Measurements from ENCODE around the gene ITPK1.

DNA sequence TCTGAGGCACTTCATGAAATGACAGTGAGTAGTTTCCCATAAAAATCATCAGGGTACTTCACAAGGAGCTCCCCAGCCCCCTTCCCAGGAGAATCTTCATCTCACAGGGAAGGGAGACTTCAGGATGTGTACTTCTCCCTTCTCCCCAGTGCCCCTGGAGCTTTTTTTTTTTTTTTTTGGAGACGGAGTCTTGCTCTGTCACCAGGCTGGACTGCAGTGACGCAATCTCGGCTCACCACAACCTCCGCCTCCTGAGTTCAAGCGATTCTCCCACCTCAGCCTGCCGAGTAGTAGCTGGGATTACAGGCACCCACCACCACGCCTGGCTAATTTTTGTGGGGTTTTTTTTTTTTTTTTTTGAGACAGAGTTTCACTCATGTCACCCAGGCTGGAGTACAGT is 10.4 kb downstream of the ITPK1 start:
- TF ChIP-seq RARB (CRISPR knock-in tag; IDR thresholded peaks at IDR 0.05) (no peak), ZNF565 (CRISPR knock-in tag; conservative IDR thresholded peaks at IDR 0.05; ENCODE audit: low read depth) (no peak), ESRRG (CRISPR knock-in tag; IDR thresholded peaks at IDR 0.05) (no peak), ZFP3 (CRISPR knock-in tag; IDR thresholded peaks at IDR 0.05) (no peak)
- TF ChIP-seq, protein P1, sequence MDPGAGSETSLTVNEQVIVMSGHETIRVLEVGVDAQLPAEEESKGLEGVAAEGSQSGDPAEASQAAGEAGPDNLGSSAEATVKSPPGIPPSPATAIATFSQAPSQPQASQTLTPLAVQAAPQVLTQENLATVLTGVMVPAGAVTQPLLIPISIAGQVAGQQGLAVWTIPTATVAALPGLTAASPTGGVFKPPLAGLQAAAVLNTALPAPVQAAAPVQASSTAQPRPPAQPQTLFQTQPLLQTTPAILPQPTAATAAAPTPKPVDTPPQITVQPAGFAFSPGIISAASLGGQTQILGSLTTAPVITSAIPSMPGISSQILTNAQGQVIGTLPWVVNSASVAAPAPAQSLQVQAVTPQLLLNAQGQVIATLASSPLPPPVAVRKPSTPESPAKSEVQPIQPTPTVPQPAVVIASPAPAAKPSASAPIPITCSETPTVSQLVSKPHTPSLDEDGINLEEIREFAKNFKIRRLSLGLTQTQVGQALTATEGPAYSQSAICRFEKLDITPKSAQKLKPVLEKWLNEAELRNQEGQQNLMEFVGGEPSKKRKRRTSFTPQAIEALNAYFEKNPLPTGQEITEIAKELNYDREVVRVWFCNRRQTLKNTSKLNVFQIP (CRISPR knock-in tag; IDR thresholded peaks at IDR 0.05; ENCODE audit: borderline replicate concordance, low read depth), result no peak
